Keratinocyte (primary cell): ENCODE results near the gene ATP11B. TPM values are rescaled to one million over a fixed set of nuclear protein-coding genes. Genes with fewer than 3 reads are reported as not detected.

Experiments used
- DNase-seq: peaks from one replicate; pipeline ENCODE4 v3.0.0-alpha.2; 2011; ENCODE audit warnings: low read depth, missing footprints, low spot score
- FAIRE-seq: peaks from 2 replicates; lab custom pipeline; 2011; peaks lifted over from hg19 to GRCh38; lab: Jason Lieb, UNC
- H2AFZ ChIP-seq: 2 replicates; pipeline ENCODE4 v1.6.0; 2012; ENCODE audit warnings: low read length, control low read depth, inconsistent platforms; ENCODE audit not compliant: control insufficient read depth
- H3K27ac ChIP-seq: 2 replicates; pipeline ENCODE4 v1.5.1; 2011; ENCODE audit warnings: low read length; ENCODE audit not compliant: control insufficient read depth, insufficient read depth
- H3K27me3 ChIP-seq: 3 replicates; pipeline ENCODE4 v1.6.0; 2011; ENCODE audit warnings: low read length; ENCODE audit not compliant: control insufficient read depth, insufficient read depth; ENCODE audit errors: extremely low read depth
- H3K36me3 ChIP-seq, 2 experiments: 2 replicates in 1 of 2; 3 replicates in 1 of 2; pipeline ENCODE4 v1.5.1; 2011; ENCODE audit warnings: low read length in 2 of 2, mild to moderate bottlenecking in 1 of 2; ENCODE audit not compliant: control insufficient read depth in 2 of 2, insufficient read depth in 2 of 2; ENCODE audit errors: extremely low read depth in 1 of 2
- H3K4me1 ChIP-seq: 3 replicates; pipeline ENCODE4 v1.5.1; 2011; ENCODE audit warnings: low read length; ENCODE audit not compliant: control insufficient read depth, insufficient read depth; ENCODE audit errors: extremely low read depth
- H3K4me2 ChIP-seq: 3 replicates; pipeline ENCODE4 v1.6.0; 2011; ENCODE audit warnings: low read depth, low read length; ENCODE audit not compliant: control insufficient read depth, insufficient read depth; ENCODE audit errors: extremely low read depth
- H3K4me3 ChIP-seq, 3 experiments: fragments of 200-600 bp in 1 of 3; sonication (generic) in 1 of 3; 2 replicates in 2 of 3; 3 replicates in 1 of 3; pipeline ENCODE4 v1.5.1; 2011 to 2016; ENCODE audit warnings: low read length in 3 of 3, mild to moderate bottlenecking in 3 of 3, control low read depth in 2 of 3, inconsistent platforms in 1 of 3, low read depth in 1 of 3, mixed read lengths in 1 of 3, mixed run types in 1 of 3, moderate library complexity in 1 of 3; ENCODE audit not compliant: control insufficient read depth in 2 of 3, insufficient read depth in 2 of 3; ENCODE audit errors: extremely low read depth in 1 of 3
- H3K79me2 ChIP-seq: 2 replicates; pipeline ENCODE4 v1.6.0; 2012; ENCODE audit warnings: low read length; ENCODE audit not compliant: control insufficient read depth, insufficient read depth
- H3K9ac ChIP-seq: 3 replicates; pipeline ENCODE4 v1.6.0; 2011; ENCODE audit warnings: low read length; ENCODE audit not compliant: control insufficient read depth, insufficient read depth; ENCODE audit errors: extremely low read depth
- H3K9me1 ChIP-seq: 3 replicates; pipeline ENCODE4 v1.6.0; 2011; ENCODE audit warnings: low read length; ENCODE audit not compliant: control insufficient read depth, insufficient read depth; ENCODE audit errors: extremely low read depth
- H3K9me3 ChIP-seq: 2 replicates; pipeline ENCODE4 v1.5.1; 2012; ENCODE audit warnings: low read depth, low read length; ENCODE audit not compliant: control insufficient read depth
- H4K20me1 ChIP-seq: 3 replicates; pipeline ENCODE4 v1.6.0; 2011; ENCODE audit warnings: low read length; ENCODE audit not compliant: control insufficient read depth, insufficient read depth; ENCODE audit errors: extremely low read depth
- EZH2 ChIP-seq: IDR thresholded peaks from one replicate; pipeline ENCODE4 v1.6.1; 2012; ENCODE audit warnings: inconsistent platforms, mild to moderate bottlenecking, low read length, moderate library complexity
- dilution Hi-C: fragments of 300-500 bp; cut with MboI; formaldehyde crosslinking; loops from one replicate; pipeline ENCODE4 v1.7.0; 2020; ENCODE audit warnings: low sequenced_read_pairs; ENCODE audit not compliant: extremely low pct_ligation_motif_present
- polyA plus RNA-seq, 5 experiments: library from polyadenylated mRNA; depleted of rRNA in 3 of 5; stranded (reverse) in 3 of 5; stranded (forward) in 1 of 5; unstranded in 1 of 5; fragments of >200 nt; gene quantifications; 1 replicate in 1 of 5; 2 replicates in 3 of 5; 3 replicates in 1 of 5; pipeline versions ENCODE4 v1.2.1 to v1.2.3, GENCODE V29; 2011 to 2012; ENCODE audit warnings: missing spikeins in 2 of 5, low read depth in 1 of 5, low replicate concordance in 1 of 5
- TF ChIP-seq, protein P1 (sequence below), 3 experiments: IDR thresholded peaks in 1 of 3; conservative IDR thresholded peaks in 1 of 3; optimal IDR thresholded peaks in 1 of 3; 2 replicates in 2 of 3; 3 replicates in 1 of 3; pipeline versions ENCODE3 to v1.5.1; 2011; ENCODE audit warnings: low read length in 3 of 3, mild to moderate bottlenecking in 3 of 3, moderate library complexity in 2 of 3, control low read depth in 1 of 3, inconsistent platforms in 1 of 3; ENCODE audit not compliant: insufficient read depth in 2 of 3; ENCODE audit errors: extremely low read depth in 1 of 3

Gene ATP11B
- polyA plus RNA-seq, 1 donor (not counting 4 experiments of a cell fraction or from before 2014, with no cell fraction given) = 28.9 TPM

DNA sequence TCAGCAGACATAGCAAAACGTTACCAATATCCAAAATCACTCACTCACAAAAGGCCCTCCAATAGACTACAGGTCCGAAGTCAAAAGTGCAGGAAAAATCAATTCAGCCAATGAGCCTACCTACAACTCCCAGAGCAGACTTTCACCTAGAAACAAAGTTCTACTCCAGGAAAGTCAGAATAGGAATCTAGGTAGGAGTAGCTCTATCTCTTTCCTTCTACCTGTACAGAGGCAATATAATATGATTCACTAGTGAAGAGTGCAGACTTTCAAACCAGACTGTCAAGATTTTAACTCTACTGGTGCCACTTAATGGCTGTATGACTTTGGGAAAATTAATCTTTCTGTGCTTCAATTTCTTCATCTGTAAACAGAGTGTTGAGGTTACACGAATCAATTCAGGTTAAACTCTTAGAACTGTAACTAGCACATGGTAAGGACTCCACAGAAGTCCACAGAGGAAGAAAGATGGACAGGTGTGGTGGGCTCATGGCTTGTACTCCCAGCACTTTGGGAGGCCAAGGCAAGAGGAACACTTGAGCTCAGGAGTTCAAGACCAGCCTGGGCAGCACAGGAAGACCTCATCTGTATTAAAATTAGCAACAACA lies 177.6 kb downstream of the ATP11B start:
- H3K4me2 ChIP-seq = no peak overlapping the region
- no peak overlapping the region for H3K4me3 ChIP-seq
- TF ChIP-seq, protein P1, sequence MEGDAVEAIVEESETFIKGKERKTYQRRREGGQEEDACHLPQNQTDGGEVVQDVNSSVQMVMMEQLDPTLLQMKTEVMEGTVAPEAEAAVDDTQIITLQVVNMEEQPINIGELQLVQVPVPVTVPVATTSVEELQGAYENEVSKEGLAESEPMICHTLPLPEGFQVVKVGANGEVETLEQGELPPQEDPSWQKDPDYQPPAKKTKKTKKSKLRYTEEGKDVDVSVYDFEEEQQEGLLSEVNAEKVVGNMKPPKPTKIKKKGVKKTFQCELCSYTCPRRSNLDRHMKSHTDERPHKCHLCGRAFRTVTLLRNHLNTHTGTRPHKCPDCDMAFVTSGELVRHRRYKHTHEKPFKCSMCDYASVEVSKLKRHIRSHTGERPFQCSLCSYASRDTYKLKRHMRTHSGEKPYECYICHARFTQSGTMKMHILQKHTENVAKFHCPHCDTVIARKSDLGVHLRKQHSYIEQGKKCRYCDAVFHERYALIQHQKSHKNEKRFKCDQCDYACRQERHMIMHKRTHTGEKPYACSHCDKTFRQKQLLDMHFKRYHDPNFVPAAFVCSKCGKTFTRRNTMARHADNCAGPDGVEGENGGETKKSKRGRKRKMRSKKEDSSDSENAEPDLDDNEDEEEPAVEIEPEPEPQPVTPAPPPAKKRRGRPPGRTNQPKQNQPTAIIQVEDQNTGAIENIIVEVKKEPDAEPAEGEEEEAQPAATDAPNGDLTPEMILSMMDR (optimal IDR thresholded peaks at IDR 0.05 in 1 of 3, IDR thresholded peaks at IDR 0.05 in 1 of 3, conservative IDR thresholded peaks at IDR 0.05 in 1 of 3; ENCODE audit: extremely low read depth in 1 of 3, insufficient read depth in 2 of 3, low read length in 3 of 3) = no peak
- TF ChIP-seq EZH2 = no peak
- H3K36me3 ChIP-seq = no peaks in the 10 kb centered on the region
- H3K9me1 ChIP-seq = peaks cover 2% of the 10 kb centered on the region
- H3K4me1 ChIP-seq = peaks cover 12% of the 10 kb centered on the region
- DNase-seq (no peak), FAIRE-seq (no peak)
- peaks cover 4% of the 10 kb centered on the region for H4K20me1 ChIP-seq
- no peaks in the 10 kb centered on the region for H3K9me3 ChIP-seq
- peaks cover 76% of the 10 kb centered on the region for H3K79me2 ChIP-seq
- no peaks in the 10 kb centered on the region for H3K27me3 ChIP-seq
- dilution Hi-C loops = no loop called here
- H3K9ac ChIP-seq = no peak overlapping the region
- no peak overlapping the region for H3K27ac ChIP-seq
- no peak overlapping the region for H2AFZ ChIP-seq

Other genes starting within 250 kb of the ATP11B start
- gene DCUN1D1, start 187.0 kb downstream of the ATP11B start, polyA plus RNA-seq = 18.5 to 30.1 TPM (median 21.6 TPM) in 3 replicates